GM23248 (cell line): Measurements from ENCODE around the gene YIPF1.
"Not testable (repeated sequence)": the region's sequence is repeated elsewhere in the genome, so short reads cannot be mapped to it uniquely, and the experiment has no call there.

Experiments used
- EZH2 ChIP-seq: fragments of 200-600 bp; sonication (generic); IDR thresholded peaks from 2 replicates; pipeline ENCODE4 v1.6.1; 2018; ENCODE audit warnings: antibody characterized with exemption, mild to moderate bottlenecking; ENCODE audit not compliant: insufficient read depth, poor library complexity, severe bottlenecking
- EZH2phosphoT487 ChIP-seq: fragments of 200-600 bp; sonication (generic); IDR thresholded peaks from 2 replicates; pipeline ENCODE4 v1.6.1; 2018; ENCODE audit warnings: antibody characterized with exemption, moderate library complexity, mild to moderate bottlenecking, low read depth; ENCODE audit not compliant: insufficient read depth

GRCh38 chr1:53881853-53882252 lies 7.7 kb downstream of the YIPF1 start:
- not testable (repeated sequence) for TF ChIP-seq EZH2, EZH2phosphoT487
